ENCODE measurements around the gene PRPF40A.
A peak's percentile ranks its signal among the peaks of the same experiment; 100 is the strongest.

PRPF40A gene

GRCh38 chr2:152648336-152648735 is 68.9 kb downstream of the PRPF40A start:
- DNase-seq = no peak

GRCh38 chr2:152647552-152647951 is 69.7 kb downstream of the PRPF40A start:
- DNase-seq = no peak

GRCh38 chr2:152646775-152647174 is 70.5 kb downstream of the PRPF40A start:
- no peak for DNase-seq

GRCh38 chr2:152646264-152646663 is 71.0 kb downstream of the PRPF40A start:
- DNase-seq = no peak

- no peak for DNase-seq
These were observed 72.9 kb downstream of the PRPF40A start for GRCh38 chr2:152644189-152644873.

GRCh38 chr2:152638590-152638989 is 78.7 kb downstream of the PRPF40A start:
- DNase-seq = no peak

GRCh38 chr2:152638056-152638455 is 79.2 kb downstream of the PRPF40A start:
- no peak for DNase-seq

- no peak for DNase-seq
These were observed 80.0 kb downstream of the PRPF40A start for GRCh38 chr2:152637251-152637650.

- DNase-seq = peak; percentile 46
These were observed 81.5 kb downstream of the PRPF40A start for GRCh38 chr2:152635635-152636298.

GRCh38 chr2:152632736-152633135 is 84.5 kb downstream of the PRPF40A start:
- DNase-seq = no peak

GRCh38 chr2:152630466-152630865 is 86.8 kb downstream of the PRPF40A start:
- peak; percentile 56 for DNase-seq

- DNase-seq = no peak
These were observed 88.1 kb downstream of the PRPF40A start for GRCh38 chr2:152629202-152629601.

- no peak for DNase-seq
These were observed 89.8 kb downstream of the PRPF40A start for GRCh38 chr2:152627351-152627957.

GRCh38 chr2:152626911-152627339 is 90.3 kb downstream of the PRPF40A start:
- DNase-seq = no peak

GRCh38 chr2:152624805-152625204 is 92.5 kb downstream of the PRPF40A start:
- DNase-seq = no peak

GRCh38 chr2:152623775-152624174 is 93.5 kb downstream of the PRPF40A start:
- no peak for DNase-seq

GRCh38 chr2:152623076-152623740 is 94.1 kb downstream of the PRPF40A start:
- no peak for DNase-seq

- DNase-seq = no peak
These were observed 95.0 kb downstream of the PRPF40A start for GRCh38 chr2:152622219-152622618.

- no peak for DNase-seq
These were observed 96.3 kb downstream of the PRPF40A start for GRCh38 chr2:152620985-152621384.

GRCh38 chr2:152620208-152620607 is 97.1 kb downstream of the PRPF40A start:
- no peak for DNase-seq

- no peak for DNase-seq
These were observed 99.1 kb downstream of the PRPF40A start for GRCh38 chr2:152618193-152618564.

- no peak for DNase-seq
These were observed 99.6 kb downstream of the PRPF40A start for GRCh38 chr2:152617456-152618192.

GRCh38 chr2:152615177-152615576 is 102.1 kb downstream of the PRPF40A start:
- peak; percentile 49 for DNase-seq
